HG03520 (cell line): ENCODE results near the gene CABLES1.
"Not testable (repeated sequence)": the region's sequence is repeated elsewhere in the genome, so short reads cannot be mapped to it uniquely, and the experiment has no call there.

Experiments
- ATAC-seq: cut with Tn5 transposase; IDR thresholded peaks from one replicate; pipeline ENCODE4 v1.9.1; 2021; ENCODE audit warnings: mild to moderate bottlenecking, moderate library complexity; ENCODE audit not compliant: unreplicated experiment

The CABLES1 gene

DNA sequence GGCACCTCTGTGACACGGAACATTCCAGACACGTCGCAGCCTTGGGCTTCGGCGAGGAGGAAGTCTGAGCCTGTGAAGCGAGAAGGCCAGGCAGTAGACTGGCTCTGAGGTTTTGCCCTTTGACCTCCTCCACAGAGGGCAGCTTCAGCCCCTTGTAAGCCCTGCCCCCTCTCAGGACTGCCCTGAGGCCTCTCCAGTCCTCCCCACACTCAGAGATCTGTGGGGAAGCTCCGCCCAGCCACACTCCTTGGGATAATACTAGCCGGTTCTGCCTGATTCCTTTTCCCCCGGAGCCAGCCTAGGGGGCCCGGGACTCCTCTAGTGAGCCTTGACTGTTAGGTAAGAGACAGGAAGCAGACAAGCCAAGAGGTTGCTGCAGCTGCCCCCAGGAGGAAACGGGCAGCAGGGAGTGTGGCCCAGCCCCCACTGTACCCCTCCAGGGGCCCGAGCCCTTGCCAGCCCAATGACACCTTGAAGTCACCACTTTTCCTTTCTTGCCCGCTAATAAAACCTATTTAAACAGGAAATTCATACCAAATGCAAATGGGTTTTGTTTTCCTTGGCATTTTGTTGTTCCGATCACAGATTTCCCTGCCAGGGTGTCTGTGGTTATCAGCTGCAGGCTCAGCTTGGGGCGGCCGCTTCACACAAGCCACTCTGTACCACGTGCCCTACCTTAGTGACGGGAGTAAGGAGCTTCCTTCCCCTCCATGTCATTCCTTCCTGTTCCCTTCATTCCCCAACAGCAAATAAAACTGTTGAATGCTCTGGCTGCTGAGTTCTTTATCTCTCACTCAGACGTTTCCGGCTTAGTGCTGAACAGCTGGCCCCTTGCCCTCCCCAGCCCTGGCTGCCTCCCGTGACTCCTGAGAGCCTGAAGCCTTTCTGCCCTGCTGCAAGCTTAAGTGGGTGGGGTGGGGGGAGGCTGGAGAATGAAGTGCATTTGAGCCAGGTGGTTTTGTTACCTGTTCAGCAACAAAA lies 124.7 kb downstream of the CABLES1 start:
- no peak for ATAC-seq

- ATAC-seq, result no peak
These were observed 125.8 kb downstream of the CABLES1 start for GRCh38 chr18:23260926-23261590.

- ATAC-seq, result no peak
These were observed 128.4 kb downstream of the CABLES1 start for GRCh38 chr18:23263551-23264235.

DNA sequence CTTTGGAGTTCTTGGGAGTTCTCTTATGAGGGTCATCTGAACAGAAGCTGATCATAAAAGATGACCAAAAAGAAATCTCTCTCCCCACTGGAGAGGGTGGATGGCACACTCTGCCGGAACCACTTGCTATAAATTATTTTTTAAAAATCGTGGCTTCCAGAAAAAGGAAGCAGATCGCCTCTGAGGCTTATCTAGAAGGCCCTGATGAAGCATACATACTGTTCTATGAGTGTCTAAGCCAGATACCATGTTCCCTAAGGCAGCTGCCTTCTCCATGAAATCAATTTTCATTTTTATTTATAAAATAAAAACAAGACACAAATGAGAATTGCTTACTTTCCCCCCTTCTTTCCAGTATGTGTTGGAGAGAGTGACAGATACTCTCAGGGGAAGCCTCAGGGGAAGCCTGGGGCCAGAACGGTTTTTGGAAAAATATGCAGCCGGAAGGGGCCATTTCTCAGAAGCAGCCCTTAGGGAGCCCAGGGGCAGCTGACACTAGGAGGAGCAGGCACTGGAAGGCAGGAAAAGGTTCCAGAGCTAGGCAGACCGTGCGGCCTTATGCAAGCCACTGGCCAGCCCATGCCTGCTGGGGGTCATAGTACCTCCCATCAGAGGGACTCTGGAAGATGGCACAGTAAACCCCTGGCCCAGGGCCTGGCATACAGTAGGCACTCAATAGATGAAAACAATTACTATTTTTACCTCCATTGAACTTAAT lies 130.6 kb downstream of the CABLES1 start:
- no peak for ATAC-seq

- no peak for ATAC-seq
These were observed 131.6 kb downstream of the CABLES1 start for GRCh38 chr18:23266717-23267446.

DNA sequence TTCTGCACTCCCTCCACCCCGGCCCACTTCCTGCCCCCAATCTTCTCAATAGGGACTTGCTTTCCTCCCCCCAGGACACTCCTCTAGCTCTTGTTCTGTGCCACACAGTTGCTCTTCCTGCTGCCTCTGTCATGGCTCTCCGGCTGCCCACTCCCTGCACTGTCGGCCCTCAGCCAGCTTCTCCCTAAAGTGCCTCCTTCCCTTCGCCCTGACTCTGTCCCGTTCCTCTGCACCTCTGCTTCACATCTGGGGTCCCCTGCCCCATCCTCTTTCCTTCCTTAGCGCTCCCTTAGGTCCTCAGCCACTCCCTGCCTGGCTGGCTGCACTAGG lies 132.1 kb downstream of the CABLES1 start:
- no peak for ATAC-seq

DNA sequence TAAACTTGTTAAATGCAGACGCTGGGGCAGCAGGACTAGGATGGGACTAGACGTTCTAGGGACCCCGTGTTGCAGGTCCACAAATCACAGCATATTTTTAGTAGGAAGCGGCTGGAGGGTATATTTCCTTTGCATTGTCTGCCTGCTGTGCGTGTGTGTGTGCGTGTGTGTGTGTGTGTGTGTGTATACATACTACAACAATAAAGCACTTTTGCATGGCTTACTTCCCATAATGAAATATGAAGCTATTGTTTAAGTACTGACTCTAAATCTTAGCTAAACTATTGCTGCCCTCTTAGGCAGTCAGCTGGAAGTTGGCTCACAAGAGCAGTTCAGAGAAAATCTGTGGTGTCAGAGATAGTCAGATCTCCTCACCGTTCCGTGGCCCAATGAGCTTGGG lies 133.4 kb downstream of the CABLES1 start:
- no peak for ATAC-seq

GRCh38 chr18:23269068-23269467 lies 133.8 kb downstream of the CABLES1 start:
- not testable (repeated sequence) for ATAC-seq

DNA sequence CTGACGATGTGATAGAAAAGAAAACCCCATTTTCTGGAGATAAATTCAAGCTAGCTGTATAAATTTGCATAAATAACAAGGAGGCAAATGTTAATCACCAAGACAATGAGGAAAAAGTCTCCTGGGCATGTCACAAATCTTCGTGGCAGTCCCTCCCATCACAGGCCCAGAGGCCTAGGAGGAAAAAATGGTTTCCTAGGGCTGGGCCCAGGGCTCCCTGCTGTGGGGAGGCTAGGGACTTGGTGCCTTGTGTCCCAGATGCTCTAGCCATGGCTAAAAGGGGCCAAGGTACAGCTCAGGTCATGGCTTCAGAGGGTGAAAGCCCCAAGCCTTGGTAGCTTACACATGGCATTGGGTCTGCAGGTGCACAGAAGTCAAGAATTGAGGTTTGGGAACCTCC lies 134.6 kb downstream of the CABLES1 start:
- ATAC-seq, result no peak

DNA sequence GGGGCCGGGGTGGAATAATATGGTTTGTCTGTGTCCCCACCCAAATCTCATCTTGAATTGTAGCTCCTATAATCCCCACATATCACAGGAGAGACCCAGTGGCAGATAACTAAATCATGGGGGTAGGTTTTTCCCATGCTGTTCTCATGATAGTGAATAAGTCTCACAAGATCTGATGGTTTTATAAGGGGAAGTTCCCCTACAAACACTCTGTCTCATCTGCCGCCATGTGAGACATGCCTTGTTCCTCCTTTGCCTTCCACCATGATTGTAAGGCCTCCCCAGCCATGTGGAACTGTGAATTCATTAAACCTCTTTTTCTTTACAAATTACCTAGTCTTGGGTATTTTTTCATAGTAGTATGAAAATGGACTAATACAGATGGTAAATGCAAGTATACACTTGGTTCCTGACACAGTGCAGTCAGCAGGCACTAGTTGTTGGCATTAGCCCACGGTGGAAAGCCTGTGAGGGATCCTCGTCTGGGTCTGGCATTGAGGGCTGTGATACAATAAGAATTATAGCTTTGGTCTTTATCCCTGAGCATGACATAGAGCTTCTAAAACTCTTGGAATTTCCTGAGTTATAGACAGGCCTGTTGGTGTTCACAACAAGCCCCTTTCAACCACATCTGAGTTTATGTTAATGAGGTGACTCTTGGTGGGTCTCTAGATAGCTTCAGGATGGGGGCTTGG lies 135.8 kb downstream of the CABLES1 start:
- no peak for ATAC-seq

- ATAC-seq, result no peak
These were observed 137.4 kb downstream of the CABLES1 start for GRCh38 chr18:23272498-23273232.

DNA sequence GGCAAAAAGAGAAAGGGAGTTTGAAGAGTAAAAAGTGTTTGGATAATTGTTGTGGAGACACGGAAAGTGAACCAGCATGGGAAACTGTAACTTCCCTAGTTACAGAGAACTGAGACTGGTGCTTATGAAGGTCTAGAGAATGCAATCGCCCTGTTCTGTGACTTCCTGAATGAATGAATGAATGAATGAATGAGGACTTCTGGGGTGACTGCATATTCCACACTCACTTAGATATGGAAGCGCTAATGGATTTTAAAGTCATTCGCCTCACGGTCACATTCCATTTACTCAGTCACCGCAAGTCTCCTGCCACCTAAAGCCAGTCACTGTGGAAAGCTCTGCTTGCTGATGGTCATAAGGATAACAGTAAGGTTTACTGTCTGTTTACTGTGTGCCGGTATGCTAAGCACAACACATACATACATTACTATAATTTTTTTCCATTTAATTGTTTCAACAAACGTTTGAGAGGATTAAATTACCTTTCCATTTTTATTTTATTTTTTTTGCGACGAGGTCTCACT lies 138.2 kb downstream of the CABLES1 start:
- no peak for ATAC-seq

GRCh38 chr18:23274638-23275482 lies 139.6 kb downstream of the CABLES1 start:
- ATAC-seq, result no peak

- no peak for ATAC-seq
These were observed 141.2 kb downstream of the CABLES1 start for GRCh38 chr18:23276451-23276850.

DNA sequence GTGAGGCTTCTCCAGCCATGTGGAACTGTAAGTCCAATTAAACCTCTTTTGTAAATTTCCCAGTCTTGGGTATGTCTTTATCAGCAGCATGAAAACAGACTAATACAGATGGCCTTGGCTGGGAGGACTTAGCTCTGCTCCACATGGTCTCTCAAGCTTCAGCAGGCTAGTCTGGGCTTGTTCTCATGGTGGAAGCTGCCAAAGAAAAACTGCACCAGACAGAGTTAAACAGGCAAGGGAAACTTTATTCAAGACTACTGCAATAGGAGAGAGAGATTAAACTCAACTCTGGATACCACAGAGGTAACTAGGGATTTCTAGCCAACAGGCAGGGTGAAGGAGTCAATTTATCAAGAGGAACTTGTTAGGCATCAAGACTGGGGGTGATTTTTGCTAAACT lies 142.1 kb downstream of the CABLES1 start:
- ATAC-seq, result no peak

DNA sequence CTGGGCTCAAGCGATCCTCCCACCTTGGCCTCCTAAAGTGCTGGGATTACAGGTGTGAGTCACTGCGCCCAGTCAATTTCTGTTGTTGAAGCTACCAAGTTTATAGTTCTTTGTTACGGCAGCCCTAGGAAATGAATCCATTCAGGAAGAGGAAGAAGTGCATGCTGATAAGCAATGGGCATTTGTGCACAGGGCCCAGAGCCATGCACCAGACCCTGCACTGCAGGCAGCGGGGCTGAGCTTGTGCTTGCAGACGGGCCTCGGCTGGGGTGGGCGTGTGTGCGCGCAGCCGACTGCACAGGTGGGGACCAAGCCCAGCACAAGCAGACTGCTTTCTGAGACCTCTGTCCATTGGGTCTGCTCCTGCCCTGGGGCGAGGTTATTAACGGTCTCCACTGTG lies 144.6 kb downstream of the CABLES1 start:
- no peak for ATAC-seq

GRCh38 chr18:23280844-23281243 lies 145.6 kb downstream of the CABLES1 start:
- no peak for ATAC-seq
